SK-N-SH treated with all-trans-retinoic acid at 6 μM for 48 hours (cell line): ENCODE measurements around the gene KATNIP.
"Not testable (repeated sequence)": the region's sequence is repeated elsewhere in the genome, so short reads cannot be mapped to it uniquely, and the experiment has no call there.

ENCODE experiments used
- ATAC-seq: fragments of 200-7000 bp; cut with Tn5 transposase; 3 replicates; pipeline ENCODE4 v1.9.1; 2020; ENCODE audit warnings: mild to moderate bottlenecking, moderate library complexity
- ARNTL ChIP-seq: fragments of 450-650 bp; formaldehyde crosslinking; IDR thresholded peaks from 2 replicates; pipeline ENCODE4 v1.5.0; 2020; ENCODE audit warnings: low read depth, mild to moderate bottlenecking, moderate library complexity, borderline replicate concordance
- ESRRG ChIP-seq: fragments of 250-450 bp; sonication (Bioruptor Pico); IDR thresholded peaks from 2 replicates; pipeline ENCODE4 v1.6.1; 2021; ENCODE audit warnings: mild to moderate bottlenecking
- GLIS3 ChIP-seq: fragments of 250-450 bp; sonication (Bioruptor Pico); IDR thresholded peaks from 2 replicates; pipeline ENCODE4 v1.5.0; 2020; ENCODE audit warnings: mild to moderate bottlenecking, moderate library complexity
- ISL1 ChIP-seq: fragments of 250-450 bp; sonication (Bioruptor Pico); IDR thresholded peaks from 2 replicates; pipeline ENCODE4 v2.1.2; 2022; ENCODE audit warnings: mild to moderate bottlenecking, moderate library complexity
- OSR1 ChIP-seq: fragments of 250-450 bp; sonication (Bioruptor Pico); IDR thresholded peaks from 2 replicates; pipeline ENCODE4 v1.8.0; 2022; ENCODE audit warnings: moderate library complexity, mild to moderate bottlenecking, inconsistent platforms
- PPARA ChIP-seq: fragments of 250-450 bp; sonication (Bioruptor Pico); IDR thresholded peaks from 2 replicates; pipeline ENCODE4 v1.5.0; 2020; ENCODE audit warnings: mild to moderate bottlenecking, borderline replicate concordance
- RARB ChIP-seq: fragments of 250-450 bp; sonication (Bioruptor Pico); IDR thresholded peaks from 2 replicates; pipeline ENCODE4 v1.8.0; 2021; ENCODE audit warnings: mild to moderate bottlenecking, moderate library complexity
- TCF4 ChIP-seq: fragments of 250-450 bp; sonication (Bioruptor Pico); IDR thresholded peaks from 2 replicates; pipeline ENCODE4 v1.8.0; 2021; ENCODE audit warnings: mild to moderate bottlenecking, moderate library complexity, borderline replicate concordance
- TOX ChIP-seq: fragments of 250-450 bp; sonication (Bioruptor Pico); IDR thresholded peaks from 2 replicates; pipeline ENCODE4 v1.8.0; 2021; ENCODE audit warnings: mild to moderate bottlenecking, moderate library complexity, borderline replicate concordance
- ZFP3 ChIP-seq: fragments of 250-450 bp; sonication (Bioruptor Pico); IDR thresholded peaks from 2 replicates; pipeline ENCODE4 v1.5.0; 2020; ENCODE audit warnings: mild to moderate bottlenecking, moderate library complexity
- ZFP30 ChIP-seq: fragments of 450-650 bp; formaldehyde crosslinking; IDR thresholded peaks from 2 replicates; pipeline ENCODE4 v1.5.0; 2022; ENCODE audit warnings: mild to moderate bottlenecking, moderate library complexity
- ZNF565 ChIP-seq: fragments of 450-650 bp; formaldehyde crosslinking; conservative IDR thresholded peaks from 2 replicates; pipeline ENCODE4 v1.5.0; 2020; ENCODE audit warnings: low read depth, mild to moderate bottlenecking, moderate library complexity
- ZNF70 ChIP-seq: fragments of 450-650 bp; formaldehyde crosslinking; IDR thresholded peaks from 2 replicates; pipeline ENCODE4 v1.5.0; 2020; ENCODE audit warnings: mild to moderate bottlenecking, moderate library complexity
- ZNF8 ChIP-seq: fragments of 450-650 bp; formaldehyde crosslinking; IDR thresholded peaks from 2 replicates; pipeline ENCODE4 v1.5.0; 2020; ENCODE audit warnings: mild to moderate bottlenecking, moderate library complexity
- TF ChIP-seq, protein P1 (sequence below): fragments of 250-450 bp; sonication (Bioruptor Pico); IDR thresholded peaks from 2 replicates; pipeline ENCODE4 v1.8.0; 2020; ENCODE audit warnings: mild to moderate bottlenecking, moderate library complexity, borderline replicate concordance
- TF ChIP-seq, protein P2 (sequence below): fragments of 250-450 bp; sonication (Bioruptor Pico); IDR thresholded peaks from 2 replicates; pipeline ENCODE4 v1.5.1; 2021; ENCODE audit warnings: mild to moderate bottlenecking, moderate library complexity
- TF ChIP-seq, protein P3 (sequence below): fragments of 250-450 bp; sonication (Bioruptor Pico); IDR thresholded peaks from 2 replicates; pipeline ENCODE4 v1.5.0; 2020; ENCODE audit warnings: mild to moderate bottlenecking, moderate library complexity
- TF ChIP-seq, protein P4 (sequence below): fragments of 250-450 bp; sonication (Bioruptor Pico); IDR thresholded peaks from 2 replicates; pipeline ENCODE4 v1.5.1; 2020; ENCODE audit warnings: low read depth, mild to moderate bottlenecking, moderate library complexity

KATNIP gene

DNA sequence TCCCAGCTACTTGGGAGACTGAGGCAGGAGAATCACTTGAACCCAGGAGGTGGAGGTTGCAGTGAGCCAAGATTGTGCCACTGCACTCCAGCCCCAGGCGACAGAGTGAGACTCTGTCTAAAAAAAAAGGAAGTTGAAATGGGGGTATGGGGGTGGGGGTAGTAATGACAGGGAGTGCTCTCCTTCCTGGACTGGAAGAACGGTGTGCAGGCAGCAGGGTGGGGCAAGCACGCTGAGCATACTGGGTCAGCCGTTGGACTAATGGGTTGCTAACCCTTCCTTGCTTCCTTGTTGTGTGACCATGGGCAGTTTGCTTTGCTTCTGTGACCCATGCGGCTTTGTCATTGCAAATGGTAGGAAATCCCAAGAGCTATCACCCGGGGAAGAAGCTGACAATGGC, 16.5 kb downstream of the KATNIP start:
- TF ChIP-seq PPARA (no peak), TCF4 (CRISPR knock-in tag) (no peak), ZNF70 (CRISPR knock-in tag) (no peak), OSR1 (no peak), RARB (CRISPR knock-in tag) (no peak), ARNTL (no peak), ZFP30 (CRISPR knock-in tag) (no peak), TOX (CRISPR knock-in tag) (no peak), GLIS3 (CRISPR knock-in tag) (no peak)
- TF ChIP-seq, protein P1, sequence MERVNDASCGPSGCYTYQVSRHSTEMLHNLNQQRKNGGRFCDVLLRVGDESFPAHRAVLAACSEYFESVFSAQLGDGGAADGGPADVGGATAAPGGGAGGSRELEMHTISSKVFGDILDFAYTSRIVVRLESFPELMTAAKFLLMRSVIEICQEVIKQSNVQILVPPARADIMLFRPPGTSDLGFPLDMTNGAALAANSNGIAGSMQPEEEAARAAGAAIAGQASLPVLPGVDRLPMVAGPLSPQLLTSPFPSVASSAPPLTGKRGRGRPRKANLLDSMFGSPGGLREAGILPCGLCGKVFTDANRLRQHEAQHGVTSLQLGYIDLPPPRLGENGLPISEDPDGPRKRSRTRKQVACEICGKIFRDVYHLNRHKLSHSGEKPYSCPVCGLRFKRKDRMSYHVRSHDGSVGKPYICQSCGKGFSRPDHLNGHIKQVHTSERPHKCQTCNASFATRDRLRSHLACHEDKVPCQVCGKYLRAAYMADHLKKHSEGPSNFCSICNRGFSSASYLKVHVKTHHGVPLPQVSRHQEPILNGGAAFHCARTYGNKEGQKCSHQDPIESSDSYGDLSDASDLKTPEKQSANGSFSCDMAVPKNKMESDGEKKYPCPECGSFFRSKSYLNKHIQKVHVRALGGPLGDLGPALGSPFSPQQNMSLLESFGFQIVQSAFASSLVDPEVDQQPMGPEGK (CRISPR knock-in tag): no peak
- TF ChIP-seq, protein P2, sequence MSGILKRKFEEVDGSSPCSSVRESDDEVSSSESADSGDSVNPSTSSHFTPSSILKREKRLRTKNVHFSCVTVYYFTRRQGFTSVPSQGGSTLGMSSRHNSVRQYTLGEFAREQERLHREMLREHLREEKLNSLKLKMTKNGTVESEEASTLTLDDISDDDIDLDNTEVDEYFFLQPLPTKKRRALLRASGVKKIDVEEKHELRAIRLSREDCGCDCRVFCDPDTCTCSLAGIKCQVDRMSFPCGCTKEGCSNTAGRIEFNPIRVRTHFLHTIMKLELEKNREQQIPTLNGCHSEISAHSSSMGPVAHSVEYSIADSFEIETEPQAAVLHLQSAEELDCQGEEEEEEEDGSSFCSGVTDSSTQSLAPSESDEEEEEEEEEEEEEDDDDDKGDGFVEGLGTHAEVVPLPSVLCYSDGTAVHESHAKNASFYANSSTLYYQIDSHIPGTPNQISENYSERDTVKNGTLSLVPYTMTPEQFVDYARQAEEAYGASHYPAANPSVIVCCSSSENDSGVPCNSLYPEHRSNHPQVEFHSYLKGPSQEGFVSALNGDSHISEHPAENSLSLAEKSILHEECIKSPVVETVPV (CRISPR knock-in tag): no peak
- no peak for ATAC-seq

DNA sequence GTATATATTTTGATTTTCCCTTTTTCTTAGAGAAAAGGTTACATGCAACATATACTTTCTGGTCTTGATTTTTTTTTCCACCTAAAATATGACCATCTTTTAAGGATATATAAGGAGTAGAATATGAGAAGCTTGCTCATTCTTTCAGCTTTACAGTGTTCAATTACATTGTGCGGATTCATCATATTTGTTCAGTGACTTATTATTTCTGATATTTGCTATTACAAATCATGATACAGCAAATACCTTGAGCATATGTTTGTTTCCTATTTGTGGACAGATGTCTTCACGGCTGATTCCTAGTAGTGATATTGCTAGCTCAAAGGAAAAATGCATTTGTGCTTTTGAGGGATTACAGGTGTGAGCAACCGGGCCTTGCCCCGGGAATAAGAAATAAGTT, 18.1 kb downstream of the KATNIP start:
- TF ChIP-seq ZFP3 (CRISPR knock-in tag) (no peak), ESRRG (CRISPR knock-in tag) (no peak), ZNF8 (CRISPR knock-in tag) (no peak), ISL1 (CRISPR knock-in tag) (no peak), ARNTL (no peak), ZNF565 (no peak), ZFP30 (CRISPR knock-in tag) (no peak), GLIS3 (CRISPR knock-in tag) (no peak), TOX (CRISPR knock-in tag) (no peak), PPARA (no peak)
- TF ChIP-seq, protein P3, sequence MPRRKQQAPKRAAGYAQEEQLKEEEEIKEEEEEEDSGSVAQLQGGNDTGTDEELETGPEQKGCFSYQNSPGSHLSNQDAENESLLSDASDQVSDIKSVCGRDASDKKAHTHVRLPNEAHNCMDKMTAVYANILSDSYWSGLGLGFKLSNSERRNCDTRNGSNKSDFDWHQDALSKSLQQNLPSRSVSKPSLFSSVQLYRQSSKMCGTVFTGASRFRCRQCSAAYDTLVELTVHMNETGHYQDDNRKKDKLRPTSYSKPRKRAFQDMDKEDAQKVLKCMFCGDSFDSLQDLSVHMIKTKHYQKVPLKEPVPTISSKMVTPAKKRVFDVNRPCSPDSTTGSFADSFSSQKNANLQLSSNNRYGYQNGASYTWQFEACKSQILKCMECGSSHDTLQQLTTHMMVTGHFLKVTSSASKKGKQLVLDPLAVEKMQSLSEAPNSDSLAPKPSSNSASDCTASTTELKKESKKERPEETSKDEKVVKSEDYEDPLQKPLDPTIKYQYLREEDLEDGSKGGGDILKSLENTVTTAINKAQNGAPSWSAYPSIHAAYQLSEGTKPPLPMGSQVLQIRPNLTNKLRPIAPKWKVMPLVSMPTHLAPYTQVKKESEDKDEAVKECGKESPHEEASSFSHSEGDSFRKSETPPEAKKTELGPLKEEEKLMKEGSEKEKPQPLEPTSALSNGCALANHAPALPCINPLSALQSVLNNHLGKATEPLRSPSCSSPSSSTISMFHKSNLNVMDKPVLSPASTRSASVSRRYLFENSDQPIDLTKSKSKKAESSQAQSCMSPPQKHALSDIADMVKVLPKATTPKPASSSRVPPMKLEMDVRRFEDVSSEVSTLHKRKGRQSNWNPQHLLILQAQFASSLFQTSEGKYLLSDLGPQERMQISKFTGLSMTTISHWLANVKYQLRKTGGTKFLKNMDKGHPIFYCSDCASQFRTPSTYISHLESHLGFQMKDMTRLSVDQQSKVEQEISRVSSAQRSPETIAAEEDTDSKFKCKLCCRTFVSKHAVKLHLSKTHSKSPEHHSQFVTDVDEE: no peak
- TF ChIP-seq, protein P2 (CRISPR knock-in tag): no peak
- TF ChIP-seq, protein P1 (CRISPR knock-in tag): no peak
- no peak for ATAC-seq

DNA sequence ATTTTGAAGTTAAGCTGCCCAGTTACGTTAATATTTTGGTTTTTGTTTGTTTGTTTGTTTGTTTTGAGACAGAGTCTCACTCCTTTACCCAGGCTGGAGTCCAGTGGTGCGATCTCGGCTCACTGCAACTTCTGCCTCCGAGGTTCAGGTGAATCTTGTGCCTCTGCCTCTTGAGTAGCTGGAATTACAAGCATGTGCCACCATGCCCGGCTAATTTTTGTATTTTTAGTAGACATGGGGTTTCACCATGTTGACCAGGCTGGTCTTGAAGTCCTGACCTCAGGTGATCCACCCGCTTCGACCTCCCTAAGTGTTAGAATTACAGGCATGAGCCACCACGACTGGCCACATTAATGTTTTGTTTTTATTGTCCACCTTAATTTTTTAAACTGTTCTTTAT, 21.0 kb downstream of the KATNIP start:
- not testable (repeated sequence) for ATAC-seq

DNA sequence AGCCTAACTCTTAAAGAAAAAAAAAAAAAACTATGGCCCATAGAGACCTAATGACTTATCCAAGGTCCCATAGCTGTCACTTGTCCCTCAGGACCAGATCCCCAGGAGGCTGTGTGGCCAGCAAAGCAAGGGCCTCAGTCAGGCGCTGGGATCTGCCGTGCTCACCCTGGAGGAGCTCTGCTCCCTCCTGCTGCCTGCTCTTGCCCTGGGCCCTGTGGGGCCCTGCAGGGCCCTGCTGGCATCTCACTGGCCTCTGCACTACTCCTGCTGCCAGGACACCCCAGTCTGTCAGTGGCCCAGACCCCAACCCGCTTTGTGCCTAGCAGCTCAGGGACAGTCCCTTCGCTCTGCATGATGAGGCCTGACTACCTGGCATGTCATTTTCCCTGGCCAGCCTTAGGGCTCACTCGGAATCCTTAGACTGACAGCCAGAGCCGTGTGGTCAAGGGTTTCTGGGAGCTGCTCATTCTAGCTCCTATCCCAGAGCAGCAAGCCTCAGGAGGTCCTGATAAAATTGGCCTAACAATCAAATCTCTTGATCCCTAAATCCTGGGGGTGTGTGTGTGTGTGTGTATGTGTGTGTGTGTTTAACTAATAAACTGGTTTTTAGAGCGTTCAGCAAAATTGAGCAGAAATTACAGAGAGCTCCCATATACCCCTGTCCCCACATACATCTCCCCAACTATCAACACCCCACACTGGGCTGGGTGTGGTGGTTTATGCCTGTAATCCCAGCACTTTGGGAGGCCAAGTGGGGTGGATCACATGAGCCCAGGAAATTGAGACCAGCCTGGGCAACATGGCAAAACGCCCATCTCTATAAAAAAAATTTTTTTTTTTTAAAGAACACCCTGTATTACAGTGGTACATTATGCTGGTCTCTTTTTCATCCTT, 21.7 kb downstream of the KATNIP start:
- peak; percentile 63 for ATAC-seq
- TF ChIP-seq ARNTL (no peak), ZNF8 (CRISPR knock-in tag) (no peak), ZFP30 (CRISPR knock-in tag) (no peak), ESRRG (CRISPR knock-in tag) (no peak), ZNF565 (no peak), ISL1 (CRISPR knock-in tag) (no peak)
- TF ChIP-seq, protein P2 (CRISPR knock-in tag): no peak
- TF ChIP-seq, protein P3: no peak
- TF ChIP-seq, protein P4, sequence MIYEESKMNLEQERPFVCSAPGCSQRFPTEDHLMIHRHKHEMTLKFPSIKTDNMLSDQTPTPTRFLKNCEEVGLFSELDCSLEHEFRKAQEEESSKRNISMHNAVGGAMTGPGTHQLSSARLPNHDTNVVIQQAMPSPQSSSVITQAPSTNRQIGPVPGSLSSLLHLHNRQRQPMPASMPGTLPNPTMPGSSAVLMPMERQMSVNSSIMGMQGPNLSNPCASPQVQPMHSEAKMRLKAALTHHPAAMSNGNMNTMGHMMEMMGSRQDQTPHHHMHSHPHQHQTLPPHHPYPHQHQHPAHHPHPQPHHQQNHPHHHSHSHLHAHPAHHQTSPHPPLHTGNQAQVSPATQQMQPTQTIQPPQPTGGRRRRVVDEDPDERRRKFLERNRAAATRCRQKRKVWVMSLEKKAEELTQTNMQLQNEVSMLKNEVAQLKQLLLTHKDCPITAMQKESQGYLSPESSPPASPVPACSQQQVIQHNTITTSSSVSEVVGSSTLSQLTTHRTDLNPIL: no peak
